K562 (cell line): Measurements from ENCODE around the gene NDST1. TPM values are rescaled to one million over a fixed set of nuclear protein-coding genes. Genes with fewer than 3 reads are reported as not detected.

Source experiments
- E2F8 ChIP-seq: fragments of 450-650 bp; IDR thresholded peaks from 2 replicates; pipeline ENCODE4 v1.7.1; 2018; ENCODE audit warnings: mild to moderate bottlenecking, low read depth; ENCODE audit not compliant: partially characterized antibody
- FOXK2 ChIP-seq, 2 experiments: fragments of 450-650 bp; IDR thresholded peaks in 1 of 2; conservative IDR thresholded peaks in 1 of 2; 2 replicates each; pipeline ENCODE4 v1.6.1; 2016; ENCODE audit warnings: low read depth in 2 of 2, mild to moderate bottlenecking in 1 of 2
- GATA2 ChIP-seq: sonication (generic); formaldehyde crosslinking; IDR thresholded peaks from 2 replicates; pipeline ENCODE4 v1.4.0; 2020; ENCODE audit warnings: mild to moderate bottlenecking, missing genetic modification reagents
- HNRNPK ChIP-seq: fragments of 200-400 bp; formaldehyde crosslinking; IDR thresholded peaks from one replicate; pipeline ENCODE4 v1.6.1; 2018; ENCODE audit warnings: mild to moderate bottlenecking, low read depth, low read length; ENCODE audit not compliant: poor library complexity, severe bottlenecking
- KDM2B ChIP-seq: fragments of 250-450 bp; sonication (Bioruptor Pico); IDR thresholded peaks from 2 replicates; pipeline ENCODE4 v1.8.0; 2021; ENCODE audit warnings: mild to moderate bottlenecking, moderate library complexity
- NFIC ChIP-seq: fragments of 450-650 bp; IDR thresholded peaks from 2 replicates; pipeline ENCODE4 v1.6.1; 2017; ENCODE audit warnings: mild to moderate bottlenecking, inconsistent platforms
- POLR2AphosphoS5 ChIP-seq: IDR thresholded peaks from 2 replicates; pipeline ENCODE4 v1.6.1; 2011; ENCODE audit warnings: mild to moderate bottlenecking, low read depth, low read length, moderate library complexity; ENCODE audit not compliant: control insufficient read depth, insufficient read depth
- POLR3G ChIP-seq: IDR thresholded peaks from 2 replicates; pipeline ENCODE4 v1.6.1; 2011; ENCODE audit not compliant: insufficient read length, insufficient replicate concordance; ENCODE audit errors: extremely low read depth
- REST ChIP-seq, 2 experiments: fragments of 450-650 bp; formaldehyde crosslinking in 1 of 2; IDR thresholded peaks; 2 replicates each; pipeline versions ENCODE4 v1.4.0 to v1.6.1; 2014 to 2020; ENCODE audit warnings: mild to moderate bottlenecking in 2 of 2, borderline replicate concordance in 1 of 2, low read depth in 1 of 2
- RFX5 ChIP-seq: IDR thresholded peaks from 2 replicates; pipeline ENCODE4 v1.6.1; 2011; ENCODE audit warnings: low read depth, mild to moderate bottlenecking, improper control_type of control experiment, low read length
- TAL1 ChIP-seq: fragments of 450-650 bp; IDR thresholded peaks from 2 replicates; pipeline ENCODE4 v1.6.1; 2016; ENCODE audit warnings: mild to moderate bottlenecking
- TBL1XR1 ChIP-seq, 2 experiments: IDR thresholded peaks; 2 replicates each; pipeline ENCODE4 v1.6.1; 2012; ENCODE audit warnings: improper control_type of control experiment in 2 of 2, low read length in 2 of 2, mild to moderate bottlenecking in 1 of 2
- ZNF143 ChIP-seq: sonication (generic); formaldehyde crosslinking; IDR thresholded peaks from 2 replicates; pipeline ENCODE4 v1.9.0; 2022; ENCODE audit warnings: mild to moderate bottlenecking, missing genetic modification reagents
- ZNF146 ChIP-seq: IDR thresholded peaks from one replicate; pipeline ENCODE4 v1.6.1; 2018; ENCODE audit warnings: missing compliant biosample characterization; ENCODE audit not compliant: unreplicated experiment
- ZNF280A ChIP-seq: fragments of 450-650 bp; IDR thresholded peaks from 2 replicates; pipeline ENCODE4 v1.6.1; 2018; ENCODE audit warnings: mild to moderate bottlenecking, low read depth; ENCODE audit not compliant: partially characterized antibody
- polyA plus RNA-seq, 8 experiments: library from polyadenylated mRNA; depleted of rRNA in 4 of 8; stranded (reverse) in 5 of 8; unstranded in 3 of 8; fragments of >200 nt; fragmentation: Nextera tagmentation in 2 of 8; fragmentation: Illumina TruSeq in 1 of 8; extraction: Ambion mirVana in 2 of 8; extraction: Trizol in 1 of 8; gene quantifications; 2 replicates each; pipeline versions ENCODE4 v1.2.1 to v1.2.3, GENCODE V29; 2011 to 2014; ENCODE audit warnings: inconsistent platforms in 1 of 8, missing spikeins in 1 of 8
- total RNA-seq, 7 experiments: library from RNA; depleted of rRNA in 6 of 7; stranded (reverse); fragments of >200 nt in 6 of 7; fragmentation: Illumina TruSeq in 2 of 7; extraction: Trizol in 2 of 7; gene quantifications; 2 replicates each; pipeline versions ENCODE4 v1.2.1 to v1.2.3, GENCODE V29; 2011 to 2021; ENCODE audit warnings: low replicate concordance in 1 of 7

The NDST1 gene
- total and polyA plus RNA-seq, 9 of the 15 experiments (the other 6 are each of a cell fraction or from before 2014, with no cell fraction given) = 0.38 to 47.9 (median 9.9) TPM

GRCh38 chr5:150503977-150504620, 3.8 kb upstream of the NDST1 start (continued):
- TF ChIP-seq E2F8 = no peak
- no peak for TF ChIP-seq ZNF143
- TF ChIP-seq TBL1XR1 (IDR thresholded peaks at IDR 0.05; ENCODE audit: low read length in 2 of 2) = peak in 1 of 2 experiments; percentile 67; a peak in 1 of 4 replicates
- no peak for TF ChIP-seq KDM2B (CRISPR knock-in tag)
- peak; percentile 67 for TF ChIP-seq NFIC
- no peak for TF ChIP-seq ZNF146
- TF ChIP-seq HNRNPK = no peak
- no peak for TF ChIP-seq RFX5
- peak; percentile 79 for TF ChIP-seq GATA2 (CRISPR knock-in tag)
- TF ChIP-seq FOXK2 (conservative IDR thresholded peaks at IDR 0.05 in 1 of 2, IDR thresholded peaks at IDR 0.05 in 1 of 2; ENCODE audit: low read depth in 2 of 2) = peak in 1 of 2 experiments; percentile 24; a peak in 1 of 4 replicates
- TF ChIP-seq POLR2AphosphoS5 = 0 out of 2 replicates have a peak, but pooled peaks have one; percentile 15
- no peak for TF ChIP-seq POLR3G
- TF ChIP-seq ZNF280A = no peak
- TF ChIP-seq TAL1 = peak; percentile 51
- peak; percentile 25; the same call in 1 of the 2 replicates for TF ChIP-seq REST (IDR thresholded peaks at IDR 0.05; ENCODE audit: borderline replicate concordance)
- TF ChIP-seq REST (CRISPR knock-in tag; IDR thresholded peaks at IDR 0.05; ENCODE audit: low read depth) = no peak
